SU-DHL-6 (cell line): ENCODE results near the gene WWOX.

Experiments
- EZH2phosphoT487 ChIP-seq: fragments of 200-600 bp; sonication (generic), shearing (Covaris generic); conservative IDR thresholded peaks from 2 replicates; pipeline ENCODE4 v1.6.1; 2018; ENCODE audit warnings: mild to moderate bottlenecking, antibody characterized with exemption, low read length, moderate library complexity, mixed read lengths
- TF ChIP-seq, protein P1 (sequence below): fragments of 200-600 bp; sonication (generic); IDR thresholded peaks from one replicate; pipeline ENCODE4 v1.5.1; 2017; ENCODE audit warnings: antibody characterized with exemption, mild to moderate bottlenecking, low read length, moderate library complexity; ENCODE audit not compliant: insufficient read depth, poor library complexity, severe bottlenecking

- TF ChIP-seq, protein P1, sequence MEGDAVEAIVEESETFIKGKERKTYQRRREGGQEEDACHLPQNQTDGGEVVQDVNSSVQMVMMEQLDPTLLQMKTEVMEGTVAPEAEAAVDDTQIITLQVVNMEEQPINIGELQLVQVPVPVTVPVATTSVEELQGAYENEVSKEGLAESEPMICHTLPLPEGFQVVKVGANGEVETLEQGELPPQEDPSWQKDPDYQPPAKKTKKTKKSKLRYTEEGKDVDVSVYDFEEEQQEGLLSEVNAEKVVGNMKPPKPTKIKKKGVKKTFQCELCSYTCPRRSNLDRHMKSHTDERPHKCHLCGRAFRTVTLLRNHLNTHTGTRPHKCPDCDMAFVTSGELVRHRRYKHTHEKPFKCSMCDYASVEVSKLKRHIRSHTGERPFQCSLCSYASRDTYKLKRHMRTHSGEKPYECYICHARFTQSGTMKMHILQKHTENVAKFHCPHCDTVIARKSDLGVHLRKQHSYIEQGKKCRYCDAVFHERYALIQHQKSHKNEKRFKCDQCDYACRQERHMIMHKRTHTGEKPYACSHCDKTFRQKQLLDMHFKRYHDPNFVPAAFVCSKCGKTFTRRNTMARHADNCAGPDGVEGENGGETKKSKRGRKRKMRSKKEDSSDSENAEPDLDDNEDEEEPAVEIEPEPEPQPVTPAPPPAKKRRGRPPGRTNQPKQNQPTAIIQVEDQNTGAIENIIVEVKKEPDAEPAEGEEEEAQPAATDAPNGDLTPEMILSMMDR, result no peak
- no peak for TF ChIP-seq EZH2phosphoT487
These were observed 982.0 kb downstream of the WWOX start for GRCh38 chr16:79081297-79082066.
